HEK293 (cell line): Measurements from ENCODE around the gene RB1.
A peak's percentile ranks its signal among the peaks of the same experiment; 100 is the strongest.

Experiments used
- CTCF ChIA-PET: fragments of 350-600 bp; formaldehyde crosslinking; extraction: SDS; loops from one replicate; lab custom pipeline; 2021; ENCODE audit warnings: antibody characterized with exemption; lab: Yijun Ruan, JAX
- POLR2A ChIA-PET: fragments of 300-600 bp; formaldehyde crosslinking; extraction: SDS; loops from one replicate; lab custom pipeline; 2020; ENCODE audit warnings: antibody characterized with exemption, inconsistent platforms; lab: Yijun Ruan, JAX
- H3K27ac ChIP-seq: fragments of 200-500 bp; sonication (Bioruptor generic); 2 replicates; pipeline ENCODE4 v1.5.1; 2014; ENCODE audit warnings: low read depth, low read length, control low read depth, inconsistent platforms; ENCODE audit errors: extremely low read depth
- H3K36me3 ChIP-seq, 2 experiments: fragments of 200-500 bp in 1 of 2; sonication (Bioruptor generic) in 1 of 2; 1 replicate in 1 of 2; 2 replicates in 1 of 2; pipeline ENCODE4 v1.5.1; 2014 to 2017; ENCODE audit warnings: inconsistent platforms in 2 of 2, low read length in 2 of 2; ENCODE audit not compliant: control insufficient read depth in 2 of 2, insufficient read depth in 1 of 2
- H3K4me1 ChIP-seq: fragments of 200-500 bp; sonication (Bioruptor generic); 2 replicates; pipeline ENCODE4 v1.5.1; 2014; ENCODE audit warnings: mild to moderate bottlenecking, low read length, inconsistent platforms; ENCODE audit not compliant: control insufficient read depth, insufficient read depth
- H3K4me3 ChIP-seq: 2 replicates; pipeline ENCODE4 v1.5.1; 2011; ENCODE audit warnings: low read depth, mild to moderate bottlenecking, control low read depth, low read length, moderate library complexity
- H3K9me3 ChIP-seq: fragments of 200-500 bp; sonication (Bioruptor generic); 2 replicates; pipeline ENCODE4 v1.5.1; 2014; ENCODE audit warnings: low read depth, low read length, inconsistent platforms; ENCODE audit not compliant: control insufficient read depth, insufficient read depth
- AEBP2 ChIP-seq: fragments of 450-650 bp; formaldehyde crosslinking; IDR thresholded peaks from 2 replicates; pipeline ENCODE4 v1.5.1; 2016; ENCODE audit warnings: missing biosample characterization, missing genetic modification characterization, borderline replicate concordance
- INSM2 ChIP-seq: fragments of 450-650 bp; formaldehyde crosslinking; IDR thresholded peaks from 2 replicates; pipeline ENCODE4 v1.5.1; 2016; ENCODE audit warnings: missing biosample characterization, missing genetic modification characterization
- KLF9 ChIP-seq: fragments of 450-650 bp; formaldehyde crosslinking; IDR thresholded peaks from 2 replicates; pipeline ENCODE4 v1.5.1; 2016; ENCODE audit warnings: missing biosample characterization, missing genetic modification characterization, low read depth
- PRDM6 ChIP-seq: fragments of 450-650 bp; formaldehyde crosslinking; IDR thresholded peaks from 2 replicates; pipeline ENCODE4 v1.5.1; 2017; ENCODE audit warnings: missing biosample characterization, missing genetic modification characterization
- SCRT2 ChIP-seq: fragments of 450-650 bp; formaldehyde crosslinking; IDR thresholded peaks from 2 replicates; pipeline ENCODE4 v1.5.1; 2016; ENCODE audit warnings: missing biosample characterization, missing genetic modification characterization
- TF ChIP-seq, protein P1 (sequence below): fragments of 450-650 bp; IDR thresholded peaks from 2 replicates; pipeline ENCODE4 v1.5.1; 2018; ENCODE audit warnings: missing biosample characterization, mild to moderate bottlenecking, missing genetic modification characterization
- TF ChIP-seq, protein P2 (sequence below): fragments of 450-650 bp; IDR thresholded peaks from 2 replicates; pipeline ENCODE4 v1.5.1; 2018; ENCODE audit warnings: missing biosample characterization, missing genetic modification characterization
- TF ChIP-seq, protein P3 (sequence below): fragments of 450-650 bp; formaldehyde crosslinking; IDR thresholded peaks from 2 replicates; pipeline ENCODE4 v1.5.1; 2017; ENCODE audit warnings: missing biosample characterization, mild to moderate bottlenecking, missing genetic modification characterization, moderate library complexity

Gene RB1

GRCh38 chr13:48278806-48279205 lies 24.7 kb upstream of the RB1 start:
- TF ChIP-seq SCRT2 (tag by site-specific recombination), result peak; percentile 40; the same call in 1 of the 2 replicates
- TF ChIP-seq, protein P1, sequence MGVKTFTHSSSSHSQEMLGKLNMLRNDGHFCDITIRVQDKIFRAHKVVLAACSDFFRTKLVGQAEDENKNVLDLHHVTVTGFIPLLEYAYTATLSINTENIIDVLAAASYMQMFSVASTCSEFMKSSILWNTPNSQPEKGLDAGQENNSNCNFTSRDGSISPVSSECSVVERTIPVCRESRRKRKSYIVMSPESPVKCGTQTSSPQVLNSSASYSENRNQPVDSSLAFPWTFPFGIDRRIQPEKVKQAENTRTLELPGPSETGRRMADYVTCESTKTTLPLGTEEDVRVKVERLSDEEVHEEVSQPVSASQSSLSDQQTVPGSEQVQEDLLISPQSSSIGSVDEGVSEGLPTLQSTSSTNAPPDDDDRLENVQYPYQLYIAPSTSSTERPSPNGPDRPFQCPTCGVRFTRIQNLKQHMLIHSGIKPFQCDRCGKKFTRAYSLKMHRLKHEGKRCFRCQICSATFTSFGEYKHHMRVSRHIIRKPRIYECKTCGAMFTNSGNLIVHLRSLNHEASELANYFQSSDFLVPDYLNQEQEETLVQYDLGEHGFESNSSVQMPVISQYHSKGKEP, result no peak
- TF ChIP-seq, protein P2, sequence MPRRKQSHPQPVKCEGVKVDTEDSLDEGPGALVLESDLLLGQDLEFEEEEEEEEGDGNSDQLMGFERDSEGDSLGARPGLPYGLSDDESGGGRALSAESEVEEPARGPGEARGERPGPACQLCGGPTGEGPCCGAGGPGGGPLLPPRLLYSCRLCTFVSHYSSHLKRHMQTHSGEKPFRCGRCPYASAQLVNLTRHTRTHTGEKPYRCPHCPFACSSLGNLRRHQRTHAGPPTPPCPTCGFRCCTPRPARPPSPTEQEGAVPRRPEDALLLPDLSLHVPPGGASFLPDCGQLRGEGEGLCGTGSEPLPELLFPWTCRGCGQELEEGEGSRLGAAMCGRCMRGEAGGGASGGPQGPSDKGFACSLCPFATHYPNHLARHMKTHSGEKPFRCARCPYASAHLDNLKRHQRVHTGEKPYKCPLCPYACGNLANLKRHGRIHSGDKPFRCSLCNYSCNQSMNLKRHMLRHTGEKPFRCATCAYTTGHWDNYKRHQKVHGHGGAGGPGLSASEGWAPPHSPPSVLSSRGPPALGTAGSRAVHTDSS (tag by site-specific recombination), result no peak
- Histone ChIP-seq H3K9me3 (no peaks in the 10 kb centered on the region), H3K4me1 (peaks cover 4% of the 10 kb centered on the region), H3K27ac (no peak overlapping the region), H3K4me3 (no peak overlapping the region), H3K36me3 (no peaks in the 10 kb centered on the region)
- POLR2A ChIA-PET, result no interaction called here
- CTCF ChIA-PET, result no interaction called here

GRCh38 chr13:48281556-48281955 lies 22.0 kb upstream of the RB1 start:
- no peaks in the 10 kb centered on the region for H3K9me3 ChIP-seq
- ChIA-PET POLR2A (no interaction called here), CTCF (no interaction called here)

More at GRCh38 chr13:48281556-48281955, 22.0 kb upstream of the RB1 start:
- peaks cover 4% of the 10 kb centered on the region for H3K4me1 ChIP-seq
- H3K36me3 ChIP-seq, result no peaks in the 10 kb centered on the region
- no peak overlapping the region for H3K4me3 ChIP-seq
- H3K27ac ChIP-seq, result no peak overlapping the region
- peak; percentile 77 for TF ChIP-seq PRDM6 (tag by site-specific recombination)
- no peak for TF ChIP-seq INSM2
- TF ChIP-seq KLF9 (tag by site-specific recombination), result no peak
- no peak for TF ChIP-seq AEBP2 (tag by site-specific recombination)
- TF ChIP-seq, protein P3, sequence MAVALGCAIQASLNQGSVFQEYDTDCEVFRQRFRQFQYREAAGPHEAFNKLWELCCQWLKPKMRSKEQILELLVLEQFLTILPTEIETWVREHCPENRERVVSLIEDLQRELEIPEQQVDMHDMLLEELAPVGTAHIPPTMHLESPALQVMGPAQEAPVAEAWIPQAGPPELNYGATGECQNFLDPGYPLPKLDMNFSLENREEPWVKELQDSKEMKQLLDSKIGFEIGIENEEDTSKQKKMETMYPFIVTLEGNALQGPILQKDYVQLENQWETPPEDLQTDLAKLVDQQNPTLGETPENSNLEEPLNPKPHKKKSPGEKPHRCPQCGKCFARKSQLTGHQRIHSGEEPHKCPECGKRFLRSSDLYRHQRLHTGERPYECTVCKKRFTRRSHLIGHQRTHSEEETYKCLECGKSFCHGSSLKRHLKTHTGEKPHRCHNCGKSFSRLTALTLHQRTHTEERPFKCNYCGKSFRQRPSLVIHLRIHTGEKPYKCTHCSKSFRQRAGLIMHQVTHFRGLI (tag by site-specific recombination), result no peak
